Liver (tissue), 9 donors: ENCODE results near the gene UPK2. TPM values are rescaled to one million over a fixed set of nuclear protein-coding genes. Genes with fewer than 3 reads are reported as not detected.

Experiments used
- DNase-seq: peaks from one replicate; pipeline ENCODE4 v3.0.0-alpha.2; 2017; ENCODE audit warnings: low spot score
- H3K27ac ChIP-seq, 2 donors: one replicate each; pipeline ENCODE4 v1.7.0; 2013; ENCODE audit warnings: inconsistent platforms in 2 of 2, low read length in 2 of 2, control low read depth in 1 of 2, low read depth in 1 of 2, mild to moderate bottlenecking in 1 of 2
- H3K27me3 ChIP-seq, 4 donors: one replicate each; pipeline versions ENCODE4 v1.6.1 to v1.7.0; 2013; ENCODE audit warnings: low read length in 3 of 4, inconsistent platforms in 1 of 4, mild to moderate bottlenecking in 1 of 4, moderate library complexity in 1 of 4; ENCODE audit not compliant: control insufficient read depth in 4 of 4, insufficient read depth in 4 of 4
- H3K36me3 ChIP-seq, 4 donors: one replicate each; pipeline versions ENCODE4 v1.6.1 to v1.7.0; 2013; ENCODE audit warnings: low read length in 3 of 4, mild to moderate bottlenecking in 3 of 4, low read depth in 1 of 4, moderate library complexity in 1 of 4; ENCODE audit not compliant: control insufficient read depth in 4 of 4, insufficient read depth in 3 of 4
- H3K4me1 ChIP-seq, 4 donors: one replicate each; pipeline versions ENCODE4 v1.6.1 to v1.7.0; 2013; ENCODE audit warnings: low read length in 3 of 4, mild to moderate bottlenecking in 3 of 4, moderate library complexity in 1 of 4; ENCODE audit not compliant: control insufficient read depth in 4 of 4, insufficient read depth in 4 of 4
- H3K4me3 ChIP-seq, 3 donors: one replicate each; pipeline versions ENCODE4 v1.6.1 to v1.7.0; 2013; ENCODE audit warnings: low read length in 3 of 3, control low read depth in 1 of 3, low read depth in 1 of 3, mild to moderate bottlenecking in 1 of 3
- H3K9ac ChIP-seq, 2 donors: one replicate each; pipeline ENCODE4 v1.7.0; 2013; ENCODE audit warnings: low read length in 2 of 2, mild to moderate bottlenecking in 2 of 2, moderate library complexity in 2 of 2, control low read depth in 1 of 2, low read depth in 1 of 2
- H3K9me3 ChIP-seq, 4 donors: one replicate each; pipeline versions ENCODE4 v1.6.1 to v1.7.0; 2013; ENCODE audit warnings: low read length in 3 of 4; ENCODE audit not compliant: control insufficient read depth in 4 of 4
- CTCF ChIP-seq: fragments of 150-350 bp; IDR thresholded peaks from 2 replicates; pipeline ENCODE4 v1.5.1; 2017; ENCODE audit warnings: improper control_type of control experiment, low read depth, low read length; ENCODE audit not compliant: missing input control
- EGR1 ChIP-seq, 2 donors: IDR thresholded peaks; 2 replicates each; pipeline ENCODE4 v1.6.1; 2016 to 2018; ENCODE audit warnings: antibody characterized with exemption in 2 of 2, low read depth in 2 of 2
- FOXA1 ChIP-seq: IDR thresholded peaks from 2 replicates; pipeline ENCODE4 v1.6.1; 2016; ENCODE audit warnings: antibody characterized with exemption
- FOXA2 ChIP-seq: IDR thresholded peaks from 2 replicates; pipeline ENCODE4 v1.6.1; 2016; ENCODE audit warnings: antibody characterized with exemption
- GABPA ChIP-seq, 2 donors: IDR thresholded peaks in 1 of 2; conservative IDR thresholded peaks in 1 of 2; 2 replicates each; pipeline ENCODE4 v1.6.1; 2016; ENCODE audit warnings: antibody characterized with exemption in 2 of 2, mild to moderate bottlenecking in 1 of 2, moderate library complexity in 1 of 2
- HNF4A ChIP-seq, 2 donors: conservative IDR thresholded peaks; 2 replicates each; pipeline ENCODE4 v1.6.1; 2016; ENCODE audit warnings: antibody characterized with exemption in 2 of 2, mild to moderate bottlenecking in 2 of 2
- HNF4G ChIP-seq: IDR thresholded peaks from 2 replicates; pipeline ENCODE4 v1.6.1; 2016; ENCODE audit warnings: antibody characterized with exemption
- JUND ChIP-seq, 2 donors: IDR thresholded peaks; 2 replicates each; pipeline ENCODE4 v1.6.1; 2016; ENCODE audit warnings: antibody characterized with exemption in 2 of 2
- MAX ChIP-seq: IDR thresholded peaks from 2 replicates; pipeline ENCODE4 v1.6.1; 2016; ENCODE audit warnings: antibody characterized with exemption
- NR2F2 ChIP-seq: IDR thresholded peaks from 2 replicates; pipeline ENCODE4 v1.6.1; 2016; ENCODE audit warnings: antibody characterized with exemption
- RAD21 ChIP-seq, 2 donors: IDR thresholded peaks; 2 replicates each; pipeline ENCODE4 v1.6.1; 2016; ENCODE audit warnings: antibody characterized with exemption in 2 of 2, mild to moderate bottlenecking in 2 of 2
- REST ChIP-seq: IDR thresholded peaks from 2 replicates; pipeline ENCODE4 v1.6.1; 2016; ENCODE audit warnings: antibody characterized with exemption, mild to moderate bottlenecking
- RXRA ChIP-seq, 2 donors: IDR thresholded peaks; 2 replicates each; pipeline ENCODE4 v1.6.1; 2017 to 2018; ENCODE audit warnings: antibody characterized with exemption in 2 of 2, mild to moderate bottlenecking in 1 of 2
- TAF1 ChIP-seq: conservative IDR thresholded peaks from 2 replicates; pipeline ENCODE4 v1.6.1; 2016; ENCODE audit warnings: antibody characterized with exemption, mild to moderate bottlenecking
- YY1 ChIP-seq: IDR thresholded peaks from 2 replicates; pipeline ENCODE4 v1.6.1; 2016; ENCODE audit warnings: antibody characterized with exemption, mild to moderate bottlenecking
- ZBTB33 ChIP-seq: IDR thresholded peaks from 2 replicates; pipeline ENCODE4 v1.6.1; 2016; ENCODE audit warnings: antibody characterized with exemption
- WGBS: extraction: QIAGEN DNeasy Blood & Tissue Kit; methylation state at CpG from one replicate; pipeline ENCODE4 v1.1.7; 2013; 5-methylcytosine and 5-hydroxymethylcytosine counted together
- polyA plus RNA-seq, 2 donors: library from polyadenylated mRNA; stranded (reverse) in 1 of 2; unstranded in 1 of 2; fragments of 200-250 nt in 1 of 2; fragments of >200 nt in 1 of 2; fragmentation: Nextera tagmentation in 1 of 2; extraction: Ambion mirVana in 1 of 2; gene quantifications; one replicate each; pipeline versions ENCODE4 v1.2.1 to v1.2.3, GENCODE V29; 2013 to 2015
- total RNA-seq, 2 donors: library from RNA; depleted of rRNA; stranded (reverse); fragments of >200 nt; gene quantifications; one replicate each; pipeline ENCODE4 v1.2.3, GENCODE V29; 2014
- donor health status: healthy.
- donor health status: healthy.
- donor health status: healthy.
- donor health status: healthy.
- donor health status: healthy.

Gene UPK2
- total and polyA plus RNA-seq, 4 donors: not detected

- no peak for DNase-seq
- no peak for TF ChIP-seq ZBTB33
- no peak for TF ChIP-seq FOXA2
- TF ChIP-seq NR2F2: no peak
- TF ChIP-seq JUND (IDR thresholded peaks at IDR 0.05): no peak
- no peak for TF ChIP-seq MAX
- TF ChIP-seq GABPA (IDR thresholded peaks at IDR 0.05 in 1 of 2, conservative IDR thresholded peaks at IDR 0.05 in 1 of 2): no peak
- no peak for TF ChIP-seq HNF4G
- H3K4me1 ChIP-seq: peaks cover 1 to 26% (median 16%) of the 10 kb centered on the region in 4 donors
- H3K9ac ChIP-seq: no peak overlapping the region
- no peaks in the 10 kb centered on the region for H3K36me3 ChIP-seq
- no peak overlapping the region for H3K4me3 ChIP-seq
- no peak overlapping the region for H3K27ac ChIP-seq
- H3K9me3 ChIP-seq: no peaks in the 10 kb centered on the region
- no peaks in the 10 kb centered on the region for H3K27me3 ChIP-seq
These were observed 24.5 kb upstream of the UPK2 start for GRCh38 chr11:118931571-118931970.

GRCh38 chr11:118933486-118933885 lies 22.6 kb upstream of the UPK2 start:
- WGBS: 33% methylated on average over 4 of the region's 4 CpGs
- Histone ChIP-seq H3K36me3 (peaks cover 0 to 1% (median 0%) of the 10 kb centered on the region in 4 donors), H3K27me3 (no peaks in the 10 kb centered on the region), H3K4me1 (peaks cover 1 to 13% (median 7%) of the 10 kb centered on the region in 4 donors), H3K9ac (no peak overlapping the region), H3K9me3 (no peaks in the 10 kb centered on the region), H3K4me3 (no peak overlapping the region), H3K27ac (no peak overlapping the region)
- no peak for TF ChIP-seq YY1
- peak in 1 of 2 donors; percentile 3 for TF ChIP-seq RAD21 (IDR thresholded peaks at IDR 0.05)
- no peak for DNase-seq

- no peak for TF ChIP-seq JUND (IDR thresholded peaks at IDR 0.05)
- TF ChIP-seq EGR1 (IDR thresholded peaks at IDR 0.05; ENCODE audit: low read depth in 2 of 2): no peak
- no peak for TF ChIP-seq YY1
- TF ChIP-seq TAF1: no peak
- TF ChIP-seq HNF4G: no peak
- TF ChIP-seq FOXA2: no peak
- no peak for TF ChIP-seq HNF4A (conservative IDR thresholded peaks at IDR 0.05)
- TF ChIP-seq MAX: no peak
- no peak for TF ChIP-seq RAD21 (IDR thresholded peaks at IDR 0.05)
- TF ChIP-seq RXRA (IDR thresholded peaks at IDR 0.05): no peak
- TF ChIP-seq NR2F2: no peak
- TF ChIP-seq FOXA1: no peak
- TF ChIP-seq REST: no peak
- TF ChIP-seq CTCF: no peak
- no peak for TF ChIP-seq GABPA (IDR thresholded peaks at IDR 0.05 in 1 of 2, conservative IDR thresholded peaks at IDR 0.05 in 1 of 2)
- Histone ChIP-seq H3K4me3 (no peak overlapping the region), H3K27ac (no peak overlapping the region), H3K4me1 (peaks cover 0 to 4% (median 2%) of the 10 kb centered on the region in 4 donors), H3K27me3 (no peaks in the 10 kb centered on the region), H3K9me3 (no peaks in the 10 kb centered on the region), H3K9ac (no peak overlapping the region), H3K36me3 (peaks cover 0 to 1% (median 0%) of the 10 kb centered on the region in 4 donors)
- 83% methylated on average over 8 of the region's 8 CpGs for WGBS
- DNase-seq: no peak
These were observed 20.7 kb upstream of the UPK2 start for GRCh38 chr11:118935376-118935775.
